GM23338 (cell line): ENCODE measurements around the gene CUX1. TPM values are rescaled to one million over a fixed set of nuclear protein-coding genes. Genes with fewer than 3 reads are reported as not detected.

Source experiments
- ATAC-seq: fragments of 200-7000 bp; cut with Tn5 transposase; 3 replicates; pipeline ENCODE4 v1.9.1; 2020
- DNase-seq: peaks from one replicate; pipeline ENCODE4 v3.0.0-alpha.2; 2015; ENCODE audit warnings: low spot score
- H2AFZ ChIP-seq: fragments of 200-600 bp; sonication (generic); 2 replicates; pipeline ENCODE4 v1.8.0; 2016; ENCODE audit warnings: antibody characterized with exemption, mild to moderate bottlenecking, moderate library complexity
- H3F3A ChIP-seq: fragments of 200-600 bp; sonication (generic); replicated peaks from 2 replicates; pipeline ENCODE4 v1.8.0; 2017; ENCODE audit warnings: antibody characterized with exemption, mixed run types, low read depth
- H3K27ac ChIP-seq: fragments of 200-600 bp; sonication (generic); 2 replicates; pipeline ENCODE4 v1.6.1; 2016; ENCODE audit warnings: low read depth
- H3K27me3 ChIP-seq: fragments of 200-600 bp; sonication (generic); 2 replicates; pipeline ENCODE4 v1.8.0; 2016; ENCODE audit warnings: mild to moderate bottlenecking, mixed run types, moderate library complexity; ENCODE audit not compliant: insufficient read depth
- H3K36me3 ChIP-seq: fragments of 200-600 bp; sonication (generic); 2 replicates; pipeline ENCODE4 v1.8.0; 2016; ENCODE audit warnings: mild to moderate bottlenecking; ENCODE audit not compliant: insufficient read depth
- H3K4me1 ChIP-seq: fragments of 200-600 bp; sonication (generic); 2 replicates; pipeline ENCODE4 v1.8.0; 2016; ENCODE audit warnings: mild to moderate bottlenecking, moderate library complexity; ENCODE audit not compliant: insufficient read depth
- H3K4me2 ChIP-seq: fragments of 200-600 bp; sonication (generic); 2 replicates; pipeline ENCODE4 v1.7.1; 2017; ENCODE audit warnings: mixed run types
- H3K4me3 ChIP-seq: fragments of 200-600 bp; sonication (generic); 2 replicates; pipeline ENCODE4 v1.6.1; 2016; ENCODE audit warnings: mixed run types
- H3K79me2 ChIP-seq: fragments of 200-600 bp; sonication (generic); replicated peaks from 2 replicates; pipeline ENCODE4 v1.8.0; 2017; ENCODE audit warnings: mild to moderate bottlenecking; ENCODE audit not compliant: insufficient read depth
- H3K9me2 ChIP-seq: fragments of 200-600 bp; sonication (generic); 2 replicates; pipeline ENCODE4 v1.8.0; 2017; ENCODE audit not compliant: insufficient read depth
- H4K20me1 ChIP-seq: fragments of 200-600 bp; sonication (generic); replicated peaks from 2 replicates; pipeline ENCODE4 v1.8.0; 2017; ENCODE audit warnings: mild to moderate bottlenecking; ENCODE audit not compliant: insufficient read depth
- H3K27ac Mint-ChIP-seq: 2 replicates; pipeline ENCODE4 v1.8.0; 2020; ENCODE audit warnings: inconsistent platforms, mild to moderate bottlenecking, moderate library complexity, mixed read lengths
- H3K27me3 Mint-ChIP-seq: 3 replicates; pipeline ENCODE4 v1.8.0; 2022; ENCODE audit warnings: low read depth, mild to moderate bottlenecking, moderate library complexity, mixed read lengths, inconsistent platforms; ENCODE audit not compliant: insufficient read depth, poor library complexity
- H3K36me3 Mint-ChIP-seq: 3 replicates; pipeline ENCODE4 v1.8.0; 2021; ENCODE audit warnings: low read depth, mild to moderate bottlenecking, inconsistent platforms, moderate library complexity, mixed read lengths
- H3K4me1 Mint-ChIP-seq: 3 replicates; pipeline ENCODE4 v1.8.0; 2020; ENCODE audit warnings: mild to moderate bottlenecking, inconsistent platforms, mixed read lengths
- H3K4me3 Mint-ChIP-seq: 3 replicates; pipeline ENCODE4 v1.8.0; 2021; ENCODE audit warnings: moderate library complexity, mild to moderate bottlenecking, inconsistent platforms, mixed read lengths
- H3K9me3 Mint-ChIP-seq: 3 replicates; pipeline ENCODE4 v1.8.0; 2020; ENCODE audit warnings: moderate library complexity, mild to moderate bottlenecking, inconsistent platforms, mixed read lengths
- CREB1 ChIP-seq: fragments of 250-450 bp; sonication (Bioruptor Pico); IDR thresholded peaks from 2 replicates; pipeline ENCODE4 v1.5.0; 2020; ENCODE audit warnings: low read depth, mild to moderate bottlenecking, moderate library complexity
- CTCF ChIP-seq, 2 experiments: fragments of 200-600 bp in 1 of 2; sonication (generic) in 1 of 2; conservative IDR thresholded peaks; 2 replicates each; pipeline versions ENCODE4 v1.5.1 to v1.6.1; 2016 to 2017; ENCODE audit warnings: antibody characterized with exemption in 2 of 2, low read depth in 2 of 2, mild to moderate bottlenecking in 2 of 2, moderate library complexity in 1 of 2
- EZH2phosphoT487 ChIP-seq: fragments of 200-600 bp; sonication (generic); IDR thresholded peaks from one replicate; pipeline ENCODE4 v1.8.1; 2018; ENCODE audit warnings: antibody characterized with exemption; ENCODE audit not compliant: unreplicated experiment
- JUNB ChIP-seq: IDR thresholded peaks from one replicate; pipeline ENCODE4 v1.6.1; 2016; ENCODE audit warnings: antibody characterized with exemption; ENCODE audit not compliant: unreplicated experiment
- POLR2AphosphoS5 ChIP-seq: IDR thresholded peaks from 2 replicates; pipeline ENCODE4 v1.6.1; 2016; ENCODE audit warnings: antibody characterized with exemption, low read depth
- REST ChIP-seq: IDR thresholded peaks from one replicate; pipeline ENCODE4 v1.6.1; 2018; ENCODE audit warnings: antibody characterized with exemption; ENCODE audit not compliant: unreplicated experiment
- STAT1 ChIP-seq: IDR thresholded peaks from one replicate; pipeline ENCODE4 v1.6.1; 2016; ENCODE audit warnings: antibody characterized with exemption; ENCODE audit not compliant: unreplicated experiment
- ZNF114 ChIP-seq: fragments of 250-450 bp; sonication (Bioruptor Pico); IDR thresholded peaks from 2 replicates; pipeline ENCODE4 v1.5.0; 2020; ENCODE audit warnings: mild to moderate bottlenecking, moderate library complexity
- ZNF331 ChIP-seq: fragments of 250-450 bp; sonication (Bioruptor Pico); IDR thresholded peaks from 2 replicates; pipeline ENCODE4 v1.5.0; 2020; ENCODE audit warnings: low read depth, mild to moderate bottlenecking, moderate library complexity
- polyA plus RNA-seq: library from polyadenylated mRNA; unstranded; fragments of >200 nt; fragmentation: Nextera tagmentation; extraction: Ambion mirVana; gene quantifications from 2 replicates; pipeline ENCODE4 v1.2.1, GENCODE V29; 2016
- total RNA-seq: library from RNA; depleted of rRNA; stranded (reverse); fragments of >200 nt; shearing (Covaris generic); gene quantifications from 2 replicates; pipeline ENCODE4 v1.2.3, GENCODE V29; 2014

Gene CUX1
- total and polyA plus RNA-seq, 2 experiments from 2014 or later, result 49.9 to 64.0 TPM

- TF ChIP-seq REST (no peak), JUNB (no peak), CTCF (conservative IDR thresholded peaks at IDR 0.05; ENCODE audit: low read depth in 2 of 2) (no peak), STAT1 (no peak), EZH2phosphoT487 (no peak), POLR2AphosphoS5 (no peak), ZNF331 (CRISPR knock-in tag) (no peak), ZNF114 (CRISPR knock-in tag) (no peak), CREB1 (CRISPR knock-in tag) (no peak)
Observed at GRCh38 chr7:102277901-102278300, 460.5 kb downstream of the CUX1 start (continued).

- Histone ChIP-seq H3K9me2 (no peaks in the 10 kb centered on the region), H3F3A (no peaks in the 10 kb centered on the region), H3K4me3 (no peak overlapping the region; the same call in 1 of the 2 replicates), H3K27me3 (no peaks in the 10 kb centered on the region), H3K4me2 (peak overlapping the region; percentile 67; the same call in 1 of the 2 replicates), H4K20me1 (no peaks in the 10 kb centered on the region; the same call in 1 of the 2 replicates), H3K79me2 (no peaks in the 10 kb centered on the region), H3K4me1 (peaks cover 7% of the 10 kb centered on the region; the same call in 1 of the 2 replicates), H2AFZ (no peak overlapping the region), H3K36me3 (no peaks in the 10 kb centered on the region), H3K27ac (no peak overlapping the region)
- H3K9me3 Mint-ChIP-seq, result no peaks in the 10 kb centered on the region; the same call in 2 of the 3 replicates
- H3K27me3 Mint-ChIP-seq, result peaks cover 16% of the 10 kb centered on the region
- H3K27ac Mint-ChIP-seq, result no peak overlapping the region
- TF ChIP-seq CTCF (conservative IDR thresholded peaks at IDR 0.05; ENCODE audit: low read depth in 2 of 2) (peak; percentile 81 to 97), CREB1 (CRISPR knock-in tag) (no peak)
- H3K36me3 Mint-ChIP-seq, result no peaks in the 10 kb centered on the region
- H3K4me1 Mint-ChIP-seq, result peaks cover 11% of the 10 kb centered on the region
- H3K4me3 Mint-ChIP-seq, result no peak overlapping the region
- ATAC-seq (peak; percentile 95), DNase-seq (peak; percentile 85)
Observed at GRCh38 chr7:102279537-102280400, 462.3 kb downstream of the CUX1 start.
